ENCODE results near the gene WFIKKN1. TPM values are rescaled to one million over a fixed set of nuclear protein-coding genes. Genes with fewer than 3 reads are reported as not detected.

WFIKKN1 gene
- 0.74 and 1.1 TPM in 2 replicates for total RNA-seq (2014; rRNA removed; shearing (Covaris generic))

GRCh38 chr16:630815-631405 is at the start of gene WFIKKN1:
WFIKKN1 (plus strand) TSS chr16:630985; CDS start chr16:631254, 269 bp downstream.
- peak; percentile 63 for DNase-seq (ENCODE audit: low spot score)

- DNase-seq (ENCODE audit: low spot score), result no peak
Observed at GRCh38 chr16:582218-582613, 48.6 kb upstream of the WFIKKN1 start.

GRCh38 chr16:582614-583331 is 48.0 kb upstream of the WFIKKN1 start:
- DNase-seq (ENCODE audit: low spot score), result no peak

GRCh38 chr16:583470-583814 is 47.3 kb upstream of the WFIKKN1 start:
- no peak for DNase-seq (ENCODE audit: low spot score)

GRCh38 chr16:583815-584591 is 46.8 kb upstream of the WFIKKN1 start:
- no peak for DNase-seq (ENCODE audit: low spot score)

GRCh38 chr16:585351-585750 is 45.4 kb upstream of the WFIKKN1 start:
- DNase-seq (ENCODE audit: low spot score), result peak; percentile 72

- no peak for DNase-seq (ENCODE audit: low spot score)
Observed at GRCh38 chr16:586047-586644, 44.6 kb upstream of the WFIKKN1 start.

GRCh38 chr16:586645-587590 is 43.9 kb upstream of the WFIKKN1 start:
- DNase-seq (ENCODE audit: low spot score), result no peak

GRCh38 chr16:588639-588888 is 42.2 kb upstream of the WFIKKN1 start:
- DNase-seq (ENCODE audit: low spot score), result peak; percentile 56

GRCh38 chr16:588889-589657 is 41.7 kb upstream of the WFIKKN1 start:
- DNase-seq (ENCODE audit: low spot score), result peak; percentile 95

- peak; percentile 97 for DNase-seq (ENCODE audit: low spot score)
Observed at GRCh38 chr16:589658-590187, 41.1 kb upstream of the WFIKKN1 start, which contains the start of gene RAB40C. RAB40C (plus strand) TSS chr16:590066; CDS start chr16:590292, 226 bp downstream.

- DNase-seq (ENCODE audit: low spot score), result peak; percentile 59
Observed at GRCh38 chr16:590188-590814, 40.5 kb upstream of the WFIKKN1 start.

GRCh38 chr16:590815-591200 is 40.0 kb upstream of the WFIKKN1 start:
- DNase-seq (ENCODE audit: low spot score), result no peak

GRCh38 chr16:591231-591630 is 39.6 kb upstream of the WFIKKN1 start:
- no peak for DNase-seq (ENCODE audit: low spot score)

- DNase-seq (ENCODE audit: low spot score), result no peak
Observed at GRCh38 chr16:591892-592517, 38.8 kb upstream of the WFIKKN1 start.

GRCh38 chr16:592518-593306 is 38.1 kb upstream of the WFIKKN1 start:
- peak; percentile 79 for DNase-seq (ENCODE audit: low spot score)

GRCh38 chr16:593406-593805 is 37.4 kb upstream of the WFIKKN1 start:
- peak; percentile 91 for DNase-seq (ENCODE audit: low spot score)

- DNase-seq (ENCODE audit: low spot score), result no peak
Observed at GRCh38 chr16:593807-594206, 37.0 kb upstream of the WFIKKN1 start.
